MM.1S (cell line): ENCODE measurements around the gene PTRH1.

ENCODE experiments used
- CTCF ChIP-seq: fragments of 300-600 bp; sonication (generic); IDR thresholded peaks from 2 replicates; pipeline ENCODE4 v1.5.1; 2016; ENCODE audit warnings: antibody characterized with exemption, low read length, mixed read lengths
- EZH2 ChIP-seq: fragments of 300-600 bp; sonication (generic); optimal IDR thresholded peaks from 2 replicates; pipeline ENCODE3; 2017; ENCODE audit warnings: low read depth, mild to moderate bottlenecking, antibody characterized with exemption, low read length, mixed read lengths
- EZH2phosphoT487 ChIP-seq: fragments of 300-600 bp; sonication (generic); IDR thresholded peaks from 2 replicates; pipeline ENCODE4 v1.6.1; 2018; ENCODE audit warnings: antibody characterized with exemption, low read length

- TF ChIP-seq EZH2 (no peak), CTCF (no peak), EZH2phosphoT487 (no peak)
Measured at GRCh38 chr9:127698386-127698785, 17.1 kb downstream of the PTRH1 start.
